C4-2B (cell line): ENCODE measurements around the gene STYX.

Experiments
- ZFX ChIP-seq: fragments of 450-650 bp; IDR thresholded peaks from 2 replicates; pipeline ENCODE4 v1.6.1; 2017
- TF ChIP-seq, protein P1 (sequence below): fragments of 450-650 bp; conservative IDR thresholded peaks from 2 replicates; pipeline ENCODE4 v1.5.1; 2017; ENCODE audit warnings: mild to moderate bottlenecking

GRCh38 chr14:52729925-52730708 lies at the start of gene STYX:
- TF ChIP-seq, protein P1, sequence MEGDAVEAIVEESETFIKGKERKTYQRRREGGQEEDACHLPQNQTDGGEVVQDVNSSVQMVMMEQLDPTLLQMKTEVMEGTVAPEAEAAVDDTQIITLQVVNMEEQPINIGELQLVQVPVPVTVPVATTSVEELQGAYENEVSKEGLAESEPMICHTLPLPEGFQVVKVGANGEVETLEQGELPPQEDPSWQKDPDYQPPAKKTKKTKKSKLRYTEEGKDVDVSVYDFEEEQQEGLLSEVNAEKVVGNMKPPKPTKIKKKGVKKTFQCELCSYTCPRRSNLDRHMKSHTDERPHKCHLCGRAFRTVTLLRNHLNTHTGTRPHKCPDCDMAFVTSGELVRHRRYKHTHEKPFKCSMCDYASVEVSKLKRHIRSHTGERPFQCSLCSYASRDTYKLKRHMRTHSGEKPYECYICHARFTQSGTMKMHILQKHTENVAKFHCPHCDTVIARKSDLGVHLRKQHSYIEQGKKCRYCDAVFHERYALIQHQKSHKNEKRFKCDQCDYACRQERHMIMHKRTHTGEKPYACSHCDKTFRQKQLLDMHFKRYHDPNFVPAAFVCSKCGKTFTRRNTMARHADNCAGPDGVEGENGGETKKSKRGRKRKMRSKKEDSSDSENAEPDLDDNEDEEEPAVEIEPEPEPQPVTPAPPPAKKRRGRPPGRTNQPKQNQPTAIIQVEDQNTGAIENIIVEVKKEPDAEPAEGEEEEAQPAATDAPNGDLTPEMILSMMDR, result no peak
- TF ChIP-seq ZFX, result peak; percentile 82
